Neural cell (in vitro differentiated cells): ENCODE data around the gene GJB2. TPM values are rescaled to one million over a fixed set of nuclear protein-coding genes. Genes with fewer than 3 reads are reported as not detected.

Experiments
- H2AFZ ChIP-seq: fragments of 200-600, 300-800 bp; sonication (generic), shearing (Covaris generic); 2 replicates; pipeline ENCODE4 v1.6.0; 2014; ENCODE audit warnings: low read depth, mild to moderate bottlenecking, antibody characterized with exemption, low read length, moderate library complexity
- H3F3A ChIP-seq: fragments of 200-600 bp; shearing (Covaris generic); 2 replicates; pipeline ENCODE4 v1.6.1; 2016; ENCODE audit warnings: mild to moderate bottlenecking, moderate library complexity, mixed read lengths, antibody characterized with exemption, low read length; ENCODE audit not compliant: insufficient read depth, poor library complexity, severe bottlenecking
- H3K27ac ChIP-seq: fragments of 200-600, 300-800 bp; sonication (generic), shearing (Covaris generic); 2 replicates; pipeline ENCODE4 v1.5.1; 2014; ENCODE audit warnings: mild to moderate bottlenecking, low read length, moderate library complexity
- H3K27me3 ChIP-seq: fragments of 300-800, 200-600 bp; sonication (generic), shearing (Covaris generic); 2 replicates; pipeline ENCODE4 v1.6.0; 2014; ENCODE audit warnings: mild to moderate bottlenecking, low read depth, low read length, moderate library complexity; ENCODE audit not compliant: insufficient read depth
- H3K36me3 ChIP-seq: fragments of 300-800, 200-600 bp; sonication (generic), shearing (Covaris generic); 2 replicates; pipeline ENCODE4 v1.5.1; 2014; ENCODE audit warnings: mild to moderate bottlenecking, antibody characterized with exemption, low read length, moderate library complexity; ENCODE audit not compliant: insufficient read depth
- H3K4me2 ChIP-seq: fragments of 300-800, 200-600 bp; sonication (generic), shearing (Covaris generic); 2 replicates; pipeline ENCODE4 v1.6.0; 2014; ENCODE audit warnings: mild to moderate bottlenecking, low read length
- H3K4me3 ChIP-seq: fragments of 300-800, 200-600 bp; sonication (generic), shearing (Covaris generic); 2 replicates; pipeline ENCODE4 v1.5.1; 2014; ENCODE audit warnings: mild to moderate bottlenecking, low read length, moderate library complexity
- H3K79me2 ChIP-seq: fragments of 200-600 bp; shearing (Covaris generic); replicated peaks from 2 replicates; pipeline ENCODE4 v1.6.0; 2014; ENCODE audit warnings: mild to moderate bottlenecking, low read length, moderate library complexity; ENCODE audit not compliant: insufficient read depth
- H3K9ac ChIP-seq: fragments of 300-800, 200-600 bp; sonication (generic), shearing (Covaris generic); 2 replicates; pipeline ENCODE4 v1.6.1; 2016; ENCODE audit warnings: mild to moderate bottlenecking, low read length, mixed read lengths
- H3K9me2 ChIP-seq: fragments of 200-600 bp; shearing (Covaris generic); 2 replicates; pipeline ENCODE4 v1.6.1; 2016; ENCODE audit warnings: mild to moderate bottlenecking, low read length, mixed read lengths; ENCODE audit not compliant: insufficient read depth
- H3K9me3 ChIP-seq: fragments of 200-600, 300-800 bp; sonication (generic), shearing (Covaris generic); 2 replicates; pipeline ENCODE4 v1.6.1; 2016; ENCODE audit warnings: mild to moderate bottlenecking, mixed run types, low read length, moderate library complexity, mixed read lengths
- H4K20me1 ChIP-seq: fragments of 200-600 bp; shearing (Covaris generic); 2 replicates; pipeline ENCODE4 v1.6.1; 2016; ENCODE audit warnings: mild to moderate bottlenecking, mixed run types; ENCODE audit not compliant: insufficient read depth
- EP300 ChIP-seq: fragments of 450-650 bp; conservative IDR thresholded peaks from 2 replicates; pipeline ENCODE4 v1.6.1; 2014; ENCODE audit warnings: antibody characterized with exemption, mild to moderate bottlenecking, moderate library complexity; ENCODE audit not compliant: poor library complexity, severe bottlenecking
- EZH2 ChIP-seq: fragments of 200-600, 300-800 bp; shearing (Covaris generic), sonication (generic); IDR thresholded peaks from 2 replicates; pipeline ENCODE4 v1.6.1; 2014; ENCODE audit warnings: antibody characterized with exemption, low read length, borderline replicate concordance, mild to moderate bottlenecking; ENCODE audit not compliant: insufficient read depth, poor library complexity, severe bottlenecking
- MXI1 ChIP-seq: fragments of 450-650 bp; conservative IDR thresholded peaks from 2 replicates; pipeline ENCODE4 v1.6.1; 2014; ENCODE audit warnings: antibody characterized with exemption, mild to moderate bottlenecking; ENCODE audit not compliant: poor library complexity, severe bottlenecking
- POLR2AphosphoS5 ChIP-seq: IDR thresholded peaks from 2 replicates; pipeline ENCODE4 v1.6.1; 2012
- RAD21 ChIP-seq: fragments of 450-650 bp; conservative IDR thresholded peaks from 2 replicates; pipeline ENCODE4 v1.6.1; 2014; ENCODE audit warnings: antibody characterized with exemption, mild to moderate bottlenecking, moderate library complexity
- REST ChIP-seq: IDR thresholded peaks from 2 replicates; pipeline ENCODE4 v1.6.1; 2012; ENCODE audit warnings: borderline replicate concordance
- SMC3 ChIP-seq: fragments of 450-650 bp; conservative IDR thresholded peaks from 2 replicates; pipeline ENCODE4 v1.6.1; 2014; ENCODE audit warnings: antibody characterized with exemption, mild to moderate bottlenecking, moderate library complexity; ENCODE audit not compliant: poor library complexity
- TAF1 ChIP-seq: IDR thresholded peaks from 2 replicates; pipeline ENCODE4 v1.6.1; 2012; ENCODE audit warnings: low read depth
- polyA plus RNA-seq: library from polyadenylated mRNA; depleted of rRNA; stranded (reverse); fragments of >200 nt; gene quantifications from 2 replicates; pipeline ENCODE4 v1.2.3, GENCODE V29; 2014
- TF ChIP-seq, protein P1 (sequence below): fragments of 450-650 bp; IDR thresholded peaks from 2 replicates; pipeline ENCODE4 v1.5.1; 2014; ENCODE audit warnings: antibody characterized with exemption, mild to moderate bottlenecking, moderate library complexity; ENCODE audit not compliant: poor library complexity, severe bottlenecking

Gene GJB2
- polyA plus RNA-seq, 1 donor from 2014 or later = not detected

GRCh38 chr13:20146381-20146780 is 46.4 kb downstream of the GJB2 start:
- Histone ChIP-seq H3K36me3 (no peaks in the 10 kb centered on the region), H3K9me3 (no peaks in the 10 kb centered on the region), H3K4me3 (no peak overlapping the region), H3K27me3 (no peaks in the 10 kb centered on the region), H3K9me2 (no peaks in the 10 kb centered on the region), H3K9ac (no peak overlapping the region), H2AFZ (no peak overlapping the region), H3K4me2 (no peak overlapping the region), H3K79me2 (no peaks in the 10 kb centered on the region), H3K27ac (no peak overlapping the region), H4K20me1 (no peaks in the 10 kb centered on the region), H3F3A (no peaks in the 10 kb centered on the region)
- TF ChIP-seq, protein P1, sequence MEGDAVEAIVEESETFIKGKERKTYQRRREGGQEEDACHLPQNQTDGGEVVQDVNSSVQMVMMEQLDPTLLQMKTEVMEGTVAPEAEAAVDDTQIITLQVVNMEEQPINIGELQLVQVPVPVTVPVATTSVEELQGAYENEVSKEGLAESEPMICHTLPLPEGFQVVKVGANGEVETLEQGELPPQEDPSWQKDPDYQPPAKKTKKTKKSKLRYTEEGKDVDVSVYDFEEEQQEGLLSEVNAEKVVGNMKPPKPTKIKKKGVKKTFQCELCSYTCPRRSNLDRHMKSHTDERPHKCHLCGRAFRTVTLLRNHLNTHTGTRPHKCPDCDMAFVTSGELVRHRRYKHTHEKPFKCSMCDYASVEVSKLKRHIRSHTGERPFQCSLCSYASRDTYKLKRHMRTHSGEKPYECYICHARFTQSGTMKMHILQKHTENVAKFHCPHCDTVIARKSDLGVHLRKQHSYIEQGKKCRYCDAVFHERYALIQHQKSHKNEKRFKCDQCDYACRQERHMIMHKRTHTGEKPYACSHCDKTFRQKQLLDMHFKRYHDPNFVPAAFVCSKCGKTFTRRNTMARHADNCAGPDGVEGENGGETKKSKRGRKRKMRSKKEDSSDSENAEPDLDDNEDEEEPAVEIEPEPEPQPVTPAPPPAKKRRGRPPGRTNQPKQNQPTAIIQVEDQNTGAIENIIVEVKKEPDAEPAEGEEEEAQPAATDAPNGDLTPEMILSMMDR = no peak
- TF ChIP-seq EP300 = no peak
- no peak for TF ChIP-seq REST
- no peak for TF ChIP-seq SMC3
- no peak for TF ChIP-seq POLR2AphosphoS5
- TF ChIP-seq EZH2 = no peak

DNA sequence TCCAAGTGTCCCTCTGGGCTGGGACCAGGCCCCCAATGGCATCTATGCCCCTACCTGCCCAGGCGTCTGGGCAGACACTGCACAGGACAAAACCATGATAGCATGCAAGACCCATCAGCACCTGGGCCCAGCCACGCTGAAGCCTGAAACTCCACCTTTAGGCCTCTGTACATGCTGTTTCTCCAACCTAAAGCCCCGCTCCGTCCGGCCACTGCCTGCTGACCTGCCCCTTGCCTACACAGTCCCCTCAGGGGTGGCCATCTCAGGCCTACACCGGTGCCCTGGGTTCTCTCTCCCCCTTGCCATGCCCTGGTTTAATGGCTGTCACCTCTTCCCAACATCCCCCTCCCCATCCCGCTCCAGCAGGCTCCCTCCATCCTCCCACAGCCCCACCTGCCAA is 47.2 kb downstream of the GJB2 start:
- no peaks in the 10 kb centered on the region for H3K9me3 ChIP-seq
- H3K9me2 ChIP-seq = no peaks in the 10 kb centered on the region
- no peak overlapping the region for H3K4me3 ChIP-seq
- TF ChIP-seq MXI1 = no peak
- TF ChIP-seq EZH2 = no peak
- TF ChIP-seq POLR2AphosphoS5 = no peak
- TF ChIP-seq SMC3 = no peak
- TF ChIP-seq, protein P1 = no peak
- TF ChIP-seq RAD21 = no peak
- TF ChIP-seq TAF1 = no peak
- no peaks in the 10 kb centered on the region for H4K20me1 ChIP-seq
- H3K9ac ChIP-seq = no peak overlapping the region
- H3K27me3 ChIP-seq = no peaks in the 10 kb centered on the region
- H3F3A ChIP-seq = no peaks in the 10 kb centered on the region
- H3K4me2 ChIP-seq = no peak overlapping the region
- no peak overlapping the region for H3K27ac ChIP-seq
- no peaks in the 10 kb centered on the region for H3K79me2 ChIP-seq
- H2AFZ ChIP-seq = no peak overlapping the region
- no peaks in the 10 kb centered on the region for H3K36me3 ChIP-seq
